DND-41 (cell line): ENCODE measurements around the gene ACAN.
"Not testable (repeated sequence)": the region's sequence is repeated elsewhere in the genome, so short reads cannot be mapped to it uniquely, and the experiment has no call there.

Experiments used
- ATAC-seq: fragments of 200-7000 bp; cut with Tn5 transposase; 3 replicates; pipeline ENCODE4 v1.9.1; 2021; ENCODE audit warnings: low read depth; ENCODE audit not compliant: insufficient read depth
- DNase-seq: peaks from one replicate; pipeline ENCODE4 v3.0.0-alpha.2; 2020
- H2AFZ ChIP-seq: 2 replicates; pipeline ENCODE4 v1.6.0; 2012; ENCODE audit warnings: low read depth, low read length
- H3K27ac ChIP-seq: 2 replicates; pipeline ENCODE4 v1.5.1; 2012; ENCODE audit warnings: low read length, inconsistent platforms
- H3K27me3 ChIP-seq: fragments of 200-600 bp; sonication (generic); 2 replicates; pipeline ENCODE4 v1.6.0; 2012; ENCODE audit warnings: low read length, mild to moderate bottlenecking, inconsistent platforms; ENCODE audit not compliant: insufficient read depth, poor library complexity
- H3K36me3 ChIP-seq: 2 replicates; pipeline ENCODE4 v1.5.1; 2012; ENCODE audit warnings: low read length, inconsistent platforms; ENCODE audit not compliant: insufficient read depth
- H3K4me1 ChIP-seq: 2 replicates; pipeline ENCODE4 v1.5.1; 2012; ENCODE audit warnings: mild to moderate bottlenecking, low read length; ENCODE audit not compliant: insufficient read depth
- H3K4me2 ChIP-seq: 2 replicates; pipeline ENCODE4 v1.6.0; 2012; ENCODE audit warnings: mild to moderate bottlenecking, moderate library complexity, low read length, inconsistent platforms; ENCODE audit not compliant: insufficient read depth
- H3K4me3 ChIP-seq, 2 experiments: fragments of 200-600 bp in 1 of 2; shearing (Covaris generic) in 1 of 2; 2 replicates each; pipeline ENCODE4 v1.5.1; 2012 to 2016; ENCODE audit warnings: inconsistent platforms in 2 of 2, low read length in 2 of 2, mild to moderate bottlenecking in 2 of 2, low read depth in 1 of 2, moderate library complexity in 1 of 2
- H3K79me2 ChIP-seq: 2 replicates; pipeline ENCODE4 v1.6.0; 2012; ENCODE audit warnings: low read length, inconsistent platforms; ENCODE audit not compliant: insufficient read depth
- H3K9ac ChIP-seq: 2 replicates; pipeline ENCODE4 v1.6.0; 2012; ENCODE audit warnings: low read depth, mild to moderate bottlenecking, inconsistent platforms, low read length, moderate library complexity
- H3K9me3 ChIP-seq: 2 replicates; pipeline ENCODE4 v1.5.1; 2012; ENCODE audit warnings: low read length, moderate library complexity, mild to moderate bottlenecking, inconsistent platforms; ENCODE audit not compliant: insufficient read depth, severe bottlenecking
- H4K20me1 ChIP-seq: 2 replicates; pipeline ENCODE4 v1.6.0; 2012; ENCODE audit warnings: low read length; ENCODE audit not compliant: insufficient read depth
- CTCF ChIP-seq: IDR thresholded peaks from 2 replicates; pipeline ENCODE4 v1.5.1; 2012; ENCODE audit warnings: borderline replicate concordance, low read length, moderate library complexity, mild to moderate bottlenecking; ENCODE audit not compliant: poor library complexity, severe bottlenecking; ENCODE audit errors: extremely low read depth
- EZH2 ChIP-seq: IDR thresholded peaks from 3 replicates; pipeline ENCODE4 v1.6.1; 2012; ENCODE audit warnings: borderline replicate concordance, low read depth, mild to moderate bottlenecking, moderate library complexity, low read length, inconsistent platforms; ENCODE audit not compliant: severe bottlenecking

ACAN gene

GRCh38 chr15:88917760-88918159 lies 114.5 kb downstream of the ACAN start:
- TF ChIP-seq EZH2 = no peak
- no peak for TF ChIP-seq CTCF
- H3K9ac ChIP-seq = no peak overlapping the region
- H3K9me3 ChIP-seq = no peaks in the 10 kb centered on the region
- no peak for ATAC-seq
- H2AFZ ChIP-seq = no peak overlapping the region
- H4K20me1 ChIP-seq = no peaks in the 10 kb centered on the region
- H3K4me3 ChIP-seq = no peak overlapping the region
- no peak overlapping the region for H3K27ac ChIP-seq
- no peaks in the 10 kb centered on the region; the same call in 1 of the 2 replicates for H3K36me3 ChIP-seq
- no peak overlapping the region for H3K4me2 ChIP-seq
- DNase-seq = no peak
- H3K79me2 ChIP-seq = peaks cover 2% of the 10 kb centered on the region
- no peaks in the 10 kb centered on the region for H3K27me3 ChIP-seq
- peaks cover 9% of the 10 kb centered on the region for H3K4me1 ChIP-seq

- TF ChIP-seq EZH2 = no peak
- TF ChIP-seq CTCF = no peak
- no peaks in the 10 kb centered on the region for H3K36me3 ChIP-seq
- no peak overlapping the region for H3K4me2 ChIP-seq
- H3K79me2 ChIP-seq = no peaks in the 10 kb centered on the region
- H3K4me3 ChIP-seq = no peak overlapping the region
- no peak for DNase-seq
- H3K4me1 ChIP-seq = peaks cover 5% of the 10 kb centered on the region
- no peaks in the 10 kb centered on the region for H3K27me3 ChIP-seq
- no peaks in the 10 kb centered on the region for H3K9me3 ChIP-seq
- no peaks in the 10 kb centered on the region for H4K20me1 ChIP-seq
- H3K27ac ChIP-seq = no peak overlapping the region
- no peak overlapping the region for H2AFZ ChIP-seq
- no peak overlapping the region for H3K9ac ChIP-seq
- ATAC-seq = no peak
Measured at GRCh38 chr15:88918738-88919137, 115.5 kb downstream of the ACAN start.

- H4K20me1 ChIP-seq = no peaks in the 10 kb centered on the region
- no peak overlapping the region for H3K9ac ChIP-seq
- no peaks in the 10 kb centered on the region for H3K79me2 ChIP-seq
- no peak overlapping the region for H3K4me3 ChIP-seq
- DNase-seq (no peak), ATAC-seq (no peak)
- no peaks in the 10 kb centered on the region for H3K9me3 ChIP-seq
- no peaks in the 10 kb centered on the region for H3K36me3 ChIP-seq
- H3K27ac ChIP-seq = no peak overlapping the region
- H3K27me3 ChIP-seq = no peaks in the 10 kb centered on the region
- H3K4me1 ChIP-seq = no peaks in the 10 kb centered on the region
- H3K4me2 ChIP-seq = no peak overlapping the region
- H2AFZ ChIP-seq = no peak overlapping the region
- TF ChIP-seq CTCF (no peak), EZH2 (no peak)
Measured at GRCh38 chr15:88920186-88920891, 117.1 kb downstream of the ACAN start.

GRCh38 chr15:88920892-88921435 lies 117.7 kb downstream of the ACAN start:
- not testable (repeated sequence) for DNase-seq, ATAC-seq, H3K4me2 ChIP-seq, H3K4me3 ChIP-seq, H3K27me3 ChIP-seq, H3K27ac ChIP-seq, H3K9me3 ChIP-seq, H2AFZ ChIP-seq, H4K20me1 ChIP-seq, H3K4me1 ChIP-seq, H3K79me2 ChIP-seq, H3K36me3 ChIP-seq, H3K9ac ChIP-seq
